ENCODE measurements around the gene FZD8.

Gene FZD8

DNA sequence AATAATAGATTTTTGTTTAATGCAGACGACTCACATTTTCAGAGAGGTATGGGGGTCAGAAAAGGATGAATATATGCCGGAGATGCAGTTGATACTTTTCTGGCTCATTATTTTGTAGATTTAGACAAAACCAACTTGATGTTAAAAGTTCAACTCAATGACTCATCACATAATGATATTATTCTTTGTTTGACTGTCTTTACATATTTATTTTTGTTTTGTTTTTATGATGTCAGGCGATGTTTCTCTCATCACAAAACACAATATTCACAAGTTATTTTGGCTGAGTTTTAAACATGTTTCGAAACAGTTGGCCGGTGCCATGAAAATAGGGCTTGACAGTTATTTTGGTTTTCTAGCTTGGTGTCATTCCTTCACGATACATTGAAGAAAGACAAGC is 35.7 kb downstream of the FZD8 start:
- DNase-seq (ENCODE audit: low spot score), result no peak

DNA sequence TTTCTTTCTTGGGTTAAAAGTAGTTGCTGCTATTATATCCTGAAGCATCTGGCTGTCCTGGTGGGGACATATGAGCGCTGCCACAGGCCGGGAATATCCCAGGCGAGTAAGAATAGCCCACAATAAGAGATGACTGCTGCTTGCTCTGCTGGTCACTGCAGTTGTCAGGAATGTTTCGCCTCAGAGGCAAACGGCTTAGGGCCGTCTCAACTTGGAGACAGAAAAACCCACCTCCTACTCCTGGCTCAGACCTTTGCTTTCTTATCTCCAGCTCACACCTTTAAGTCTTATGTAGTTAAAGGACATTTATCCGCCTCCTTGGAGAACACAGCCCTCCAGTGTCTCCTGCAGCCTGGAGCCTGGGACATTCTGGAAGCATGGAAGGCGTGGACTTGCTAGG is 36.9 kb downstream of the FZD8 start, which contains the start of gene GJD4:
Gene GJD4, plus strand, starts transcription at position 151 of the 400 bp plus-strand sequence. Its CDS starts 227 bp downstream, at position 378.
- no peak for DNase-seq (ENCODE audit: low spot score)

DNA sequence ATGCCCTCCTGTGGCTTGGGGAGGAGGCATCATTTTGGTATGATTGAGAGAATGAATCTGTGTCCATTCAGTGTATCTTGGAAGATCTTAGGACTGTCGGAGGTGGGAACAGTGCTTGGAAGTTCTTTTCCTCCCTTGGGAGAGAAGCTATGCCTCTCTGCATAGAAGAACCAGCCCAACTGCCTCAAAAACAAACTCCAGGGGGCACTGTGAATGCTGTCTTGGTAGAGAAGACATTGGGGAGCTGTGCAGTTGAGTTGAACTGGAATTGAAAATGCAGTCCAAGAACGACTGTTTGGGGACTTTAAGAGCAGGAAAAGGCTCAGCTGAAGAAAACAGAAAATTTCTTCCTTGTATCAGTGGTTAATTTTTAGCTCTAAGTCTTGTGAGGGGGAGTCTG is 41.9 kb downstream of the FZD8 start:
- no peak for DNase-seq (ENCODE audit: low spot score)

DNA sequence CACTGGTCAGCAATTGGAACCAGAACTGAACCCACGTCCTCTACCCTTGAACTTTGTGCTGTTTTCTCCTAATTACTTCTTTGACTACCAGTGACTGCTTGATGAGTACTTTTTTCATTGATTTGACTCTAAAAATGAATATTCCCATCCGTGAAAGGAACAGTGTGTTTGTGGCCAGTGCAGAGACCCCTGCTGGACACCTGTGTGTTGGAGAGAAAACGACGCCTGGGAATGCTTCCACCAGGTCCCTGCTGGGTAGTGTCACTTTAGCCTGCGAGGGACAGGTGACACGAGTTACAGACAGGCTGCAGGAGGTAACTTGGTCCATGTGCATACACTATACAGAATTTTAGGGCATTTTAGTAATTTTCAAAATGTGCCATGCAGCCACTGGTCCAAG is 43.7 kb downstream of the FZD8 start:
- DNase-seq (ENCODE audit: low spot score), result peak; percentile 12

DNA sequence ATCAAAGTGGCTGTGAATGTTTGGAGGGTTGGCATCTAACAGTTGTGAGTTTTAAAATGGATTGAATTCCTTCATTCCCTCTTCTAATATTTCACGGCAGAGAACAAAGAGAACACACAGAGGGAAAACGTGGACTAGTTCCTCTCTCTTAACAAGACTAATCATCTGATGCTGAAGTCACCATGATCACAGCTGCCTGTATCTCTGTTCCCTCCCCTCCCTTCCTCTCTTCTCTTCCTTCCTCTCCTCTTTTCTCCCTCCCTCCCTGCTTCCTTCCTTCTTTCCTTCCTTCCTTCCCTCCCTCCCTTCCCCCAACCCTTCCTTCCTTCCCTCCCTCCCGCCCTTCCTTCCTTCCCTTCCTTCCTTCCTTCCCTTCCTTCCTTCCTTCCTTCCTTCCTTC is 47.0 kb downstream of the FZD8 start:
- no peak for DNase-seq (ENCODE audit: low spot score)

DNA sequence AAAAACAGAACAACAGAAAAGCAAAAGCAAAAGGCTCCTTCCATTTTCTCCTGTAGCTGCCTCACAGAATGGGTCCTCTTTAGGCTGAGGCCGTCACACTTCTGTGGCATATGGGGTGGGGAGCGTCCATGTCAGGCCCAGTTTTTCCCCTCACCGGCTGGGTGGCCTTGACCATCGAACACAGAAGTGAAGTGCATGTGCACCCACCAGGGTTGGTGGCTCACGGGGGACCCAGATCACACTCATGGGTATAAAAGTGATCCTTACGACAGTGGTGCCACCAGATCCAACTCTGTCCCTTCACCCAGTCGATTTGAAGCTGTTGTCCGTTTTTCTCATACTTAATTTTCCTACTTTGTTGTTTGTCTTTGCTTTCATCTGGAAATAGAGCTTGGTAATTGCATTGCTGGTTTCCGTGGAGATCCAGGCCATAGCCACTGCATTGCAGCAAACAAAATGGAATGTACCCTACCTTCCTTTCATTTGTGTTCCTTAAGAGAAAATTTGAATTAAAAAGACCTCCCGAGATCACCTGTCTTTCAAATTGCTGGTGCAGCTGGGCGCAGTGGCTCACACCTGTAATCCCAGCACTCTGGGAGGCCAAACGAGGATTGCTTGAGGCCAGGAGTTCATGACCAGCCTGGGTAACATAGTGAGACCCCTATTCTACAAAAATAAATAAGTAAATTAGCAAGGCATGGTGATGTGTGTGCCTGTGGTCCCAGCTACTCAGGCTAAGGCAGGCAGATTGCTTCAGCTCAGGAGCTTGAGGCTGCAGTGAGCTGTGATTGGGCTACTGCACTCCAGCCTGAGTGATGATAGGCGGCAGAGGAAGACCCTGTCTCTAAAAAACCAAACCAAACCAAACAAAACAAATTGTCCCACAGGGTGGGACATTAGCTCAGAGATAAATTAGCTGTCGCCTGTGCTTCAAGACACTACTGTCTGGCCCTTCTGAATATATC is 47.7 kb downstream of the FZD8 start:
- no peak for DNase-seq (ENCODE audit: low spot score)

DNA sequence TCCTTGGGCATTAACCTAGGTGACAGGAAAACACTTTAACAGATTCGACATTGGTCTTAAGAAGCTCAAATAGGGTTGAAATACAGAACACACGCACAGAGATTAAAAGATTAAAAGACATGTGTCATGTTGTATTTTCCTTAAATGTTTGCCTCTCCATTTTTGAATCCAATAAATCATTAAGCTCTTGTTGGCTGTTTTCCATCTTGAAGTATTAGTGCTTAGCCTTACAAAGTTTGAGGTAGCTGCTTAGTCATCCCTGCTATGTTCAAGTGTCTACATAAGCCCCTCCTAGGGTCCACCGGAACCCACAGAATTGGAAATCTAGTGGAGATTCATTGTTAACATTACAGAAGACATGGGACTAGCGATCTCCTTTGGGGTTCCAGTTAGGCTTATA is 49.7 kb downstream of the FZD8 start:
- DNase-seq (ENCODE audit: low spot score), result no peak

DNA sequence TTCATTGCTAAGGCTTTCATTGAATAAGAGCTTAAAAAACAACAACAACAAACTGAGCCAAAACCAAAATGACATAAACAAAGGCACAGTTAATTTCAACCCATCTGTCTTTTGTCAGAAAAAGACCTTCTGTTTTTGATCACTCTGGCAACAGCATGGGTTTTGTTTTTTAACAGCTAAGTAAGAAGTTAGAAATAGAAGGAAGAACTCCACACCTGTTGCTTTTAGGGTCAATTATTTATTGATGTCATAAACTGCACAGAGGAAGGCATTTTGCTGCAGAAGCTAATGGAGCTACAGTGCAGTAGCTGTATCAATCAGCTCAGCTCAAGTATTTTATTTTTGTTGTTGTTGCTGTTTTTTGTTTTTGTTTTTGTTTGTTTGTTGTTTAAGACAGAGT is 53.3 kb downstream of the FZD8 start:
- no peak for DNase-seq (ENCODE audit: low spot score)
